T-helper 9 cell (primary cell): ENCODE data around the gene FAM163B.

Experiments
- DNase-seq: peaks from one replicate; pipeline ENCODE4 v3.0.0-alpha.2; 2020
- total RNA-seq, 2 donors: gene quantifications; one replicate each; lab custom pipeline; 2026; lab: John Stamatoyannopoulos, UW

The FAM163B gene
- total RNA-seq = 0 to 0.07 reads per million in 2 donors

- peak; percentile 9 for DNase-seq
These were observed at the start of gene FAM163B for GRCh38 chr9:133609311-133610098. FAM163B (minus strand) TSS chr9:133609389; CDS start chr9:133580223, 29,166 bp downstream.

- DNase-seq = no peak
These were observed 48.0 kb upstream of the FAM163B start for GRCh38 chr9:133657120-133657661.

- peak; percentile 26 for DNase-seq
These were observed 47.3 kb upstream of the FAM163B start for GRCh38 chr9:133656211-133657119.

- DNase-seq = no peak
These were observed 46.5 kb upstream of the FAM163B start for GRCh38 chr9:133655701-133656100.

- no peak for DNase-seq
These were observed 45.8 kb upstream of the FAM163B start for GRCh38 chr9:133654736-133655657.

- DNase-seq = no peak
These were observed 44.4 kb upstream of the FAM163B start for GRCh38 chr9:133653638-133654037.

- no peak for DNase-seq
These were observed 40.8 kb upstream of the FAM163B start for GRCh38 chr9:133650026-133650425.

- no peak for DNase-seq
These were observed 40.0 kb upstream of the FAM163B start for GRCh38 chr9:133649194-133649593.

- DNase-seq = no peak
These were observed 38.7 kb upstream of the FAM163B start for GRCh38 chr9:133647765-133648469.

- DNase-seq = no peak
These were observed 38.0 kb upstream of the FAM163B start for GRCh38 chr9:133647148-133647547.

GRCh38 chr9:133645021-133645765 is 36.0 kb upstream of the FAM163B start:
- DNase-seq = no peak

- no peak for DNase-seq
These were observed 35.0 kb upstream of the FAM163B start for GRCh38 chr9:133643978-133644760.

GRCh38 chr9:133643362-133643755 is 34.2 kb upstream of the FAM163B start:
- no peak for DNase-seq

- no peak for DNase-seq
These were observed 33.6 kb upstream of the FAM163B start for GRCh38 chr9:133642708-133643361.

GRCh38 chr9:133641861-133642595 is 32.8 kb upstream of the FAM163B start:
- DNase-seq = no peak

GRCh38 chr9:133641396-133641655 is 32.1 kb upstream of the FAM163B start:
- no peak for DNase-seq

- DNase-seq = no peak
These were observed 31.6 kb upstream of the FAM163B start for GRCh38 chr9:133640580-133641395.

GRCh38 chr9:133640160-133640559 is 31.0 kb upstream of the FAM163B start:
- DNase-seq = no peak
